Testis (tissue), 2 donors: Measurements from ENCODE around the gene TECTA.

Experiments
- CTCF ChIP-seq, 3 experiments: fragments of 450-650 bp in 2 of 3; fragments of 200-600 bp in 1 of 3; sonication (generic) in 1 of 3; IDR thresholded peaks; one replicate each; pipeline ENCODE4 v1.5.1; 2016 to 2019; ENCODE audit warnings: antibody characterized with exemption in 3 of 3, mild to moderate bottlenecking in 2 of 3, moderate library complexity in 1 of 3
- POLR2A ChIP-seq: fragments of 450-650 bp; IDR thresholded peaks from one replicate; pipeline ENCODE4 v1.6.1; 2017; ENCODE audit warnings: antibody characterized with exemption, mild to moderate bottlenecking, moderate library complexity

GRCh38 chr11:121127809-121128208, 26.8 kb downstream of the TECTA start:
- TF ChIP-seq CTCF (IDR thresholded peaks at IDR 0.05) (no peak), POLR2A (no peak)
